HS-27A (cell line): ENCODE measurements around the gene HIF1AN.
A peak's percentile ranks its signal among the peaks of the same experiment; 100 is the strongest.

Experiments used
- DNase-seq: peaks from one replicate; pipeline ENCODE4 v3.0.0-alpha.2; 2012; ENCODE audit warnings: low read depth, missing footprints

Gene HIF1AN

GRCh38 chr10:100535715-100536353 lies at the start of gene HIF1AN:
Gene HIF1AN (plus strand): TSS chr10:100535943. CDS start chr10:100535959, 16 bp downstream.
- peak; percentile 68 for DNase-seq

- DNase-seq = no peak
Observed at GRCh38 chr10:100487529-100487928, 48.2 kb upstream of the HIF1AN start.

GRCh38 chr10:100489396-100489795 lies 46.3 kb upstream of the HIF1AN start:
- no peak for DNase-seq

- DNase-seq = no peak
Observed at GRCh38 chr10:100490531-100490930, 45.2 kb upstream of the HIF1AN start.

- no peak for DNase-seq
Observed at GRCh38 chr10:100496567-100496966, 39.2 kb upstream of the HIF1AN start.

GRCh38 chr10:100498059-100498458 lies 37.7 kb upstream of the HIF1AN start:
- DNase-seq = no peak

GRCh38 chr10:100501423-100501822 lies 34.3 kb upstream of the HIF1AN start:
- DNase-seq = no peak

- no peak for DNase-seq
Observed at GRCh38 chr10:100502926-100503494, 32.7 kb upstream of the HIF1AN start.

GRCh38 chr10:100504096-100504495 lies 31.6 kb upstream of the HIF1AN start:
- DNase-seq = no peak

- no peak for DNase-seq
Observed at GRCh38 chr10:100505164-100505563, 30.6 kb upstream of the HIF1AN start.

- DNase-seq = no peak
Observed at GRCh38 chr10:100506596-100507356, 29.0 kb upstream of the HIF1AN start.

GRCh38 chr10:100507357-100507732 lies 28.4 kb upstream of the HIF1AN start:
- DNase-seq = no peak

GRCh38 chr10:100508266-100508665 lies 27.5 kb upstream of the HIF1AN start:
- no peak for DNase-seq

- DNase-seq = no peak
Observed at GRCh38 chr10:100508691-100509150, 27.0 kb upstream of the HIF1AN start.

- DNase-seq = no peak
Observed at GRCh38 chr10:100509241-100509840, 26.4 kb upstream of the HIF1AN start.

GRCh38 chr10:100510533-100511308 lies 25.0 kb upstream of the HIF1AN start:
- DNase-seq = no peak

GRCh38 chr10:100515612-100516011 lies 20.1 kb upstream of the HIF1AN start:
- no peak for DNase-seq

GRCh38 chr10:100516847-100517246 lies 18.9 kb upstream of the HIF1AN start:
- no peak for DNase-seq

- no peak for DNase-seq
Observed at GRCh38 chr10:100518761-100519241, 16.9 kb upstream of the HIF1AN start.

- no peak for DNase-seq
Observed at GRCh38 chr10:100519311-100520051, 16.3 kb upstream of the HIF1AN start, which contains the start of gene SEC31B. Gene SEC31B (minus strand): TSS chr10:100519861. CDS start chr10:100516952, 2,909 bp downstream.

- DNase-seq = no peak
Observed at GRCh38 chr10:100520811-100521210, 14.9 kb upstream of the HIF1AN start.
